ENCODE data around the gene TMOD4.
"Not testable (repeated sequence)": the region's sequence is repeated elsewhere in the genome, so short reads cannot be mapped to it uniquely, and the experiment has no call there.

The TMOD4 gene

DNA sequence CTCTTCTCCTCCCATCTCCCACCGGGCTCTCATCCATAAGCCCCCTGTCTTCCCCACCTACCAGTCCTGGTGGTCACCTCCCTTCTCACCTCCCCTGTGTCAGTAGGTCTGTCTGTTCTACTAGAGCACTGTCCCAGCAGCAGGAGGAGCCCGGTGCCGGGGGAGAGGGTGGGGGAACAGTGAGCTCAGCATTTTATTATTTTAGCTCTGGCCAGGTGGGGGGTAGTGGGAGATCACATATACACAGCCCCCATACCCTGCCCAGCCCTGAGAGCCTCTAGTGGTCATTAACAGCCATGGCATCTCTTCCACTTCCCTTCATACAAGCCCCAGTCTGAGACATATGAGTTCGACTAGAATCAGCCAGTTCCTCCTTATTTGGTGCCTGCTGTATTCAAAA lies at the start of gene TMOD4:
TSS of gene TMOD4 (minus strand) at position 119 of the 400 bp plus-strand sequence. CDS start 1,106 bp downstream, outside the sequence.
- DNase-seq (ENCODE audit: low spot score) = no peak

- no peak for DNase-seq (ENCODE audit: low spot score)
These were observed 46.3 kb upstream of the TMOD4 start for GRCh38 chr1:151222130-151222529.

DNA sequence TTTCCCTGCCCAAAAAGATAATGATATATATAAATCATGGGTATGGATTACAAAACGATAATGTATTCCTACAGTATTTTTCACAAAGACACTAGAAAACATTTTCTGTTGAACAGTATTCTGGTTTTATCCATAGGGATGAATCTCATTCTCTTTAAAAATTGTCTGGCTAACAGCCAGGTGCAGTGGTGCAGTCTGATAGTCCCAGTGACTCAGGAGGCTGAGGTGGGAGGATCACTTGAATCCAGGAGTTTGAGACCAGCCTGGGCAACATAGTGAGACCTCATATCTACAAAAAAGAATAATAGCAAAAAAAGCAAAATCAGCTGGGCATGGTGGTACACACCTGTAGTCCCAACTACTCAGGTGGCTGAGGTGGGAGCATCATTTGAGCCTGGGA lies 45.8 kb upstream of the TMOD4 start:
- DNase-seq (ENCODE audit: low spot score) = no peak

- no peak for DNase-seq (ENCODE audit: low spot score)
These were observed 37.8 kb upstream of the TMOD4 start for GRCh38 chr1:151213560-151213959.

DNA sequence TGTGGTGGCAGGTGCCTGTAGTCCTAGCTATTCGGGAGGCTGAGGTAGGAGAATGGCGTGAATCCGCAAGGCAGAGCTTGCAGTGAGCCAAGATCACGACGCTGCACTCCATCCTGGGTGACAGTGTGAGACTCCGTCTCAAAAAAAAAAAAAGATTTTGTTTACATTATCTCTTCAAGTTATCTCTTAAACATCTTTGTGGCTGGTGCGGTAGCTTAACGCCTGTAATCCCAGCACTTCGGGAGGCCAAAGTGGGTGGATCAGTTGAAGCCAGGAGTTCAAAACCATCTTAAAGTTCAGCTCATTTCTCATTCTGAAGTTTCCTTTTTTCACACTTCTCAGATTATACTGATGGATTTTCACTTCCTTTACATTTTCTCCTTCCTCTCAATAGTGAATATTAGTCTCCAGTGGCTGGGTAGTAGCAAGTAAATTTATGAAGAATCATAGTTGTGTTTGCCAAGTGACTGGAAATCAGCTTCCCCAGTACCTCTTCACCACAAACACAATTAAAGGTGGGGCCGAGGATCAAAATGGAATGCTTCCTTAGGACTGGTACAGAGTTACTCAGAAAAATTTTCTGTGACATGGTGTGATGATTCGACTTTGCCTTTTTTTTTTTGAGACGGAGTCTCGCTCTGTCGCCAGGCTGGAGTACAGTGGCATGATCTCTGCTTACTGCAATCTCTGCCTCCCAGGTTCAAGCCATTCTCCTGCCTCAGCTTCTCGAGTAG lies 36.4 kb upstream of the TMOD4 start:
- DNase-seq (ENCODE audit: low spot score) = no peak

DNA sequence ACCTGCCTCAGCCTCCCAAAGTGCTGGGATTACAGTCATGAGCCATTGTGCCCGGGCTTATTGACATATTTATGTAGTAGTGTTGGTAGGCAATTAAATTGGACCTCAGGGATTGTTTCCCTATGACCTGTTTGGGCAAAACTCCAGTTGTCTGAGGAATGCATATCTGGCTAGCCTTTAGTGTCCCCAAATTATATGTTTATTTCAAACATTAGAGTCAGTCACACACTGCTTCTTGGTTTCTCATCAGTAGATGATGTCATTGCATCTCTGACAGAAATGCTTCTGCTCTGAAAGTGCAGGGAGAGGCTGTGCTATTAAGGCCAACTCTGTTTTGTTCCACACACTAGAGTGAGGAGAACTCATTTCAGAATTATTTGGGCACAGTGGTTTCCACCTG lies 35.0 kb upstream of the TMOD4 start:
- no peak for DNase-seq (ENCODE audit: low spot score)

DNA sequence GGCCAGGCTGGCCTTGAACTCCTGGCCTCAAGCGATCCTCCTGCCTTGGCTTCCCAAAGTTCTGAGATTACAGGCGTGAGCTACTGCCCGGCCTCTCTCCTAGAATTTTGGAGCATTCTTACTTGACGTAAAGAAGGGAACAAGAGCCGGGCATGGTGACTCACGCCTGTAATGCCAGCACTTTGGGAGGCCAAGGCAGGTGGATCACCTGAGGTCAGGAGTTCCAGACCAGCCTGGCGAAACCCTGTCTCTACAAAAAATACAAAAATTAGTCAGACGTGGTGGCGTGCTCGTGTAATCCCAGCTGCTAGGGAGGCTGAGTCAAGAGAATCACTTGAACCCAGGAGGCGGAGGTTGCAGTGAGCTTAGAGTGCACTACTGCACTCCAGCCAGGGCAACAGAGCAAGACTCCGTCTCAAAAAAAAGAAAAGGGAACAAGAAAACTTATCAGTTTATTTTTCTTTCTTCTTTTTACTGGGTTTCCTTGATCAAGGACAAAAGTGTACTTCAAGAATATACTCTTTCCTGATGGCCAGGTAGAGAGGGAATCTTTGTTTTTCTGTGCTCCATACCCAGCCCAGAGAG lies 29.7 kb upstream of the TMOD4 start:
- not testable (repeated sequence) for DNase-seq (ENCODE audit: low spot score)

- peak; percentile 56 for DNase-seq (ENCODE audit: low spot score)
These were observed 24.2 kb upstream of the TMOD4 start for GRCh38 chr1:151199873-151200581.

- DNase-seq (ENCODE audit: low spot score) = peak; percentile 99
These were observed 22.7 kb upstream of the TMOD4 start, which contains the start of gene PIP5K1A for GRCh38 chr1:151198254-151199127. PIP5K1A (plus strand) TSS chr1:151198552; CDS start chr1:151198997, 445 bp downstream.

GRCh38 chr1:151197863-151198253 lies 22.1 kb upstream of the TMOD4 start:
- no peak for DNase-seq (ENCODE audit: low spot score)

DNA sequence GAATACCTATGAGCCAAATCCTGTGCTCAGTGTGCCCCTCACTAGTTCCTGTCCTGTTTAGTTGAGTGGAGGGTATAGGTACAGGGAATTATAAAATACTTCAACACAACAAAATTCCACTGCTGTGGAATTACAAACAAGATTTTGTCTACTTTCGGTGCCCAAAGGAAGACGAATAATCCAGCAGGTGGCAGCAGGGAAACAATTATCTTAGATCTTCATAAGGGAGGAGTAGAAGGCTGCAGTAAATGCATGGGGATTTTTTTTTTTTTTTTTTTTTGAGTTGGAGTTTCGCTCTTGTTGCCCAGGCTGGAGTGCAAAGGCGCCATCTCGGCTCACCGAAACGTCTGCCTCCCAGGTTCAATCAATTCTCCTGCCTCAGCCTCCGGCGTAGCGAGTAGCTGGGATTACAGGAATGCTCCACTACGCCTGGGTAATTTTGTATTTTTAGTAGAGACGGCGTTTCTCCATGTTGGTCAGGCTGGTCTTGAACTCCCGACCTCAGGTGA lies 20.6 kb upstream of the TMOD4 start:
- peak; percentile 70 for DNase-seq (ENCODE audit: low spot score)

DNA sequence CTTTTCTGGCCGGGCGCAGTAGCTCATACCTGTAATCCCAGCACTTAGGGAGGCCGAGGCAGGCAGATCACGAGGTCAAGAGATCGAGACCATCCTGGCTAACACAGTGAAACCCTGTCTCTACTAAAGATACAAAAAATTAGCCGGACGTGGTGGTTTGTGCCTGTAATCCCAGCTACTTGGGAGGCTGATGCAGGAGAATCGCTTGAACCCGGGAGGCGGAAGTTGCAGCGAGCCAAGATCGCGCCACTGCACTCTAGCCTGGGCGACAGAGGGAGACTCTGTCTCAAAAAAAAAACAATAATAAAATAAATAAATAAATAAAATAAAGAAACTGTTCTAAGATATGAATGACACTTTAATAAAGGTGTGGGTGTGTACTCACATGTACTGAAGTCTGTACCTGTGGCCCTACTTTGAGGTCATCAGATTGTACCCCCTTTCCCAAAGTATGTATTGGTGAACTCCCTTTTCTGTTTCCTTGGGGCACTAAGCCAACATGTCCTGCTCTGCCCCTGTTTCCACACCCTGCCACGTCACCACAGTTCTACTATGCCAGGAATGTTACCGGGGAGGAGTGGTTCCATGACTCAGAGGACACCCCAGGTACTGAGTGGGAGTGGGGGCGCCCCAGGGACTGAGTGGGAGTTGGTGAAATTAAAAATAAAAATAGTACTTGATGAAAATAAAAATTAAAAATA lies 19.3 kb upstream of the TMOD4 start:
- not testable (repeated sequence) for DNase-seq (ENCODE audit: low spot score)

DNA sequence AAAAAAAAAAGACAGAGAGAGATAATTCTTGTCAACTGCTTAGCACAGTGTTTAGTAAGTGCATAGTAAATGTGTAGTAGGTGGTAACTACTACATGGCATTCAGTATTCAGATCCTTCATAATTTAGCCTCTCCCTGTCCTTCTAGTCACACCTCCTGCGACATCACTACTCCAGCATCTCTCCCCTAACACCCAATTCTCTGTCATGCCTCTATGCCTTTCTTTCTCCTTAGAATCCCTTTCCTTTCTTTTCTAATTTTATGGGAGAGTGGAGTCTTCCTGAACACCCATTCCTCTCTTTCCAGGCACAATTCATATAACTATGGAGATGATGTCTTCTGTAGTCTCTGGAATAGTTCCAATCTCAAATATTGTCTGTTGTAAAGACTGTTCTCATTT lies 18.1 kb upstream of the TMOD4 start:
- no peak for DNase-seq (ENCODE audit: low spot score)

- DNase-seq (ENCODE audit: low spot score) = no peak
These were observed 17.5 kb upstream of the TMOD4 start for GRCh38 chr1:151193304-151193703.

- no peak for DNase-seq (ENCODE audit: low spot score)
These were observed 16.3 kb upstream of the TMOD4 start for GRCh38 chr1:151192047-151192446.

DNA sequence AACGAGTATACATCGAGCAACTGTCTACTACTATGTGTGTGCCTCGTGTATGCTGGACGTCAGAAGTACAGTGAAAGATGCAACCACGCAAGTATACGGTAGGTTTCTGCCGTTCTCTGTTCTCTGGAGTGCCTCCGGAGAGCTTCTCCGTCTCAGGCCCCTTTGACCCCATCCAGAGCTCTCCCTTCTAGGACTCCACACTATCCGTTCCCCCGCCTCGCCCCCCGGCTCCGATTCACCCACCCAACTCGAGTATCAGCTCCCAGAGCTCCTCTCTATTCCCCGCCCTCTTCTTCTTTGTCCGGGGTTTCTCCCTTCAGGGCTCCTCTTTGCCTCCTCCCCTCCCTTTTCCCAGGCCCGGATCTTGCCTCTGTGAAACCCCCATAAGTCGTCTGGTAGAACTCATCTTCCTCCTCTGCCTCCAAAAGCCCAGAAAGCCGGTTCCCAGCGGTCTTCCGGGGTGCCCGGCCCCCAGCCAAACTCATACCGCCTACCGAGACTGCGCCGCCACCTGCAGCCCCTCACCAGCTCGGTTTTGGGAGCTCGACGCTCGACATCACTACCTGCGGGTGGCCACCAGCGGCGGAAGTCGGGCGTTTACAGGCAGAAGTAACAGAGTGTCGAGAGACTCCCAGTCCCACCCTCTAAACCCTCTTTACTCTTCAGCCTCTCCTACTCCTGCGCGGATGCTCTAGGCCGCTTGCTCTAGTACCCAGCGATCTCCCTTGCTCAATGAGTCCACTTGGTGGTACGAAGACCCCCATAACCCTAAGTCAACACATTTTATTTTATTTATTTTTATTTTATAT lies 14.1 kb upstream of the TMOD4 start, which contains the start of gene VPS72:
TSS of gene VPS72 (minus strand) at position 561 of the 809 bp plus-strand sequence. CDS start at position 485, 76 bp downstream.
- DNase-seq (ENCODE audit: low spot score) = peak; percentile 85

GRCh38 chr1:151188667-151189066 lies 12.9 kb upstream of the TMOD4 start:
- DNase-seq (ENCODE audit: low spot score) = not testable (repeated sequence)

DNA sequence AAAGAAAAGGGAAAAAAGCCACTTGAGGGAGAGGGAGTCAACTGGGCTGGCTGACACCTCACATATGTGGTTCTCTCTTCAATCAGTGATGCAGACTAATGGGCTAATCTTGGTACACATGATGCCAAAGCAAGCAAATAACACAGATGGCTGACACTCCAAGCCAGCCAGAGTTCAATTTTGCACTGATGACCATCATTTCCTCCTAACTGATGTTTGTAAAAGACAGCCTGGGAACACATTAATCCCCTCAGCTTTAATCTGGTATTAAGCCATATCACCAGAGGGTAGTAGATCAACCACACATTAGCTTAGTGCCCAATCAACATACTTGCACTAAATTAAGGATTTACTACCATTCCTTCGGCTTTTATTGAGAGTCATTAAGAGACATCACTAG lies 11.4 kb upstream of the TMOD4 start:
- no peak for DNase-seq (ENCODE audit: low spot score)

- DNase-seq (ENCODE audit: low spot score) = no peak
These were observed 8.4 kb upstream of the TMOD4 start for GRCh38 chr1:151184211-151184610.

DNA sequence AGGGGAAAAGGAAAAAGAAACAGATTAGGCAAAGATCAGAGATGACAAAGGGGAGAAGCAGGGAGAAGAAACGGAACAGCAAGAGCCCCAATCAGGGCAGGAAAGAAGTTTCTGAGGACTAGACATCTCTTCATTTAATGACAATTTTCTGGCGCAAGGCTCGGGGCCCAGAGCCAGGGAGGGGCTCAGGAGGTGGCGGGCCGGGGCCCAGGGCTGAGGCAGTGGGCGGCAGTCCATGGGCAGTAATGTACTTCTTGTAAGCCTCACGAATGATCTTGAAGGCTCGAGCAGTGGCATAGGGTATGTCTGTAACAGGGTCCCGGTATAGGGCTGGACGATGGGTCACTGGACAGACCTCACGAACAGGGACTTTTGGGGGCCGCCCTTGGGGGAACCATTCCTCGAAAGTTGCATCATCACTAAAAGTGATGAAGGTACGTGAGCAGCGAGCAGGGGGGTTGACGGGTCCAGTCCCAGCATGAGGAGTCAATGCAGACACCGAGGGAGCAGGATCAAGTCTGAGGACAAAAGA lies 799 bp upstream of the TMOD4 start:
- no peak for DNase-seq (ENCODE audit: low spot score)
